Measurements from ENCODE around the gene PDE3A. TPM values are rescaled to one million over a fixed set of nuclear protein-coding genes. Genes with fewer than 3 reads are reported as not detected.

PDE3A gene
- total RNA-seq, 1 experiment from 2014 or later = 0.80 TPM

DNA sequence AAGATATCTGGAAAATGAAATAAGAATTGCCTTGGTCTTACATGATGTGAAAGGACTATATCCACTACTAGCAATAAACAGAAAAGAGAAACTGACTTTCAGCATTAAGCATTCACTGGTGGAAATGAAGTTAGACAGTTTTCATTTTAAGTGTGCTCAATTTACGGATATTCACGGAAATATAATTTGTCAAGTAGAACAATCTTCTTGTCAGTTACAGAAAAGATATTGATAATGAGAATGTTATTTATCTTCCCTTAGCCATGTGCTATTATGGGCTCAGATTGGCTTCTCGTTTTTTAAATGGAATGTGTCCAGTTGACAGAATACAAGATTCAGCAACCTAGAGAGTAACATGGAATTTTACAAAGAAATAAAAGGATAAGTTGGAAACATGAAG, 208.2 kb downstream of the PDE3A start:
- no TSS peak for BruUV-seq (replicated peaks)
- DNase-seq (ENCODE audit: low spot score) = no peak
- ChIA-PET CTCF (no interaction called here), POLR2A (ENCODE audit: low non-redundant PET) (no interaction called here)
- Histone ChIP-seq H3K36me3 (ENCODE audit: insufficient read depth, low read length, poor library complexity, severe bottlenecking) (no peaks in the 10 kb centered on the region), H3K27ac (ENCODE audit: low read depth, low read length, poor library complexity, severe bottlenecking) (no peak overlapping the region), H3K9me3 (ENCODE audit: low read depth, low read length, poor library complexity, severe bottlenecking) (no peaks in the 10 kb centered on the region), H3K4me3 (ENCODE audit: low read depth, low read length, poor library complexity, severe bottlenecking) (no peak overlapping the region), H3K4me1 (ENCODE audit: insufficient read depth, low read length, poor library complexity, severe bottlenecking) (no peaks in the 10 kb centered on the region), H3K27me3 (replicated peaks; ENCODE audit: insufficient read depth, low read depth, low read length, poor library complexity) (peaks cover 24% of the 10 kb centered on the region)
- TF ChIP-seq CTCF (conservative IDR thresholded peaks at IDR 0.05; ENCODE audit: low read depth, low read length) = no peak
- TF ChIP-seq EZH2 (IDR thresholded peaks at IDR 0.05; ENCODE audit: borderline replicate concordance, low read depth, low read length, poor library complexity, severe bottlenecking) = no peak
- intact Hi-C loops (cut with micrococcal nuclease; ENCODE audit: unreplicated experiment) = no loop called here

DNA sequence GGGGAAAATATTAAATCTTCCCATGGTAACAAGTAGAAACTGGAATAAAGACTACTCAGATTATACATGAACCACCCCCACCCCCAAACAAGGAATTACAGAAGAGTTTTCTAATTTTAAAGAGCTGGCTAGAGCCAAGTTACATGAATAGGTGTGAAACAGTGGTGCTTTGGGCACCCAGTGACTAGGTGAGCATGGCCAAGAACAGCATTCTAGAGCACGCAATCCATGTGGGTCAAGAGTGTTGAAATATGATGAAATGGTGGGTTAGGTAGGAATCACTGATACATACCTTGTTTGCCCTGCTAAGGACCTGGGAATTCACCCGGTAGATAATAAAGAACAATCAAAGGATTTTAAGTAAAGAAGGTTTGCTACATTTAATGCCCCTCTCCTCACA, 208.7 kb downstream of the PDE3A start:
- intact Hi-C loops (cut with micrococcal nuclease; ENCODE audit: unreplicated experiment) = no loop called here
- BruUV-seq (replicated peaks) = no TSS peak
- TF ChIP-seq CTCF (conservative IDR thresholded peaks at IDR 0.05; ENCODE audit: low read depth, low read length) (no peak), EZH2 (IDR thresholded peaks at IDR 0.05; ENCODE audit: borderline replicate concordance, low read depth, low read length, poor library complexity, severe bottlenecking) (no peak)

DNA sequence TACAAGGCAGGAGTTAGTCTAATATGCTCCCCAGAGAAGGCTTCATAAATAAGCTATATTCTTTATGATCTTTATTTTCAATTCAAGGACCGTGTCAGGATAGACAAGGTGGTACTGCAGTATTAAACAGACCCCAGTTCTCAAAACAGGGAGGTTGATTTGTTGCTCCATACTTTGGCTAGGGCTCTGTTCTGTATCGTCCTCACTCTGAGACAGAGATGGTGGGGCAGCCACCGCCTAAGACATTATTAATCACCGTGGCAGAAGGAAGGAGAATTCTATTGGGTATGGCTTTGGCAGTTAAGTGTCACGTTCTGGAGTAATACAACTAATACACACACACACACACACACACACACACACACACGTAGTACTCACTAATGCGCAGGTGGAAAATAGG, 209.8 kb downstream of the PDE3A start:
- TF ChIP-seq EZH2 (IDR thresholded peaks at IDR 0.05; ENCODE audit: borderline replicate concordance, low read depth, low read length, poor library complexity, severe bottlenecking) (no peak), CTCF (conservative IDR thresholded peaks at IDR 0.05; ENCODE audit: low read depth, low read length) (no peak)
- intact Hi-C loops (cut with micrococcal nuclease; ENCODE audit: unreplicated experiment) = no loop called here
- H3K4me1 ChIP-seq (ENCODE audit: insufficient read depth, low read length, poor library complexity, severe bottlenecking) = no peaks in the 10 kb centered on the region
- H3K4me3 ChIP-seq (ENCODE audit: low read depth, low read length, poor library complexity, severe bottlenecking) = no peak overlapping the region
- no peak overlapping the region for H3K27ac ChIP-seq (ENCODE audit: low read depth, low read length, poor library complexity, severe bottlenecking)
- DNase-seq (ENCODE audit: low spot score) = no peak
- ChIA-PET CTCF (no interaction called here), POLR2A (ENCODE audit: low non-redundant PET) (no interaction called here)
- no peaks in the 10 kb centered on the region for H3K36me3 ChIP-seq (ENCODE audit: insufficient read depth, low read length, poor library complexity, severe bottlenecking)
- H3K9me3 ChIP-seq (ENCODE audit: low read depth, low read length, poor library complexity, severe bottlenecking) = no peaks in the 10 kb centered on the region
- peaks cover 24% of the 10 kb centered on the region for H3K27me3 ChIP-seq (replicated peaks; ENCODE audit: insufficient read depth, low read depth, low read length, poor library complexity)
- no TSS peak for BruUV-seq (replicated peaks)

More for the DNA sequence above, 208.7 kb downstream of the PDE3A start:
- Histone ChIP-seq H3K4me3 (ENCODE audit: low read depth, low read length, poor library complexity, severe bottlenecking) (no peak overlapping the region), H3K9me3 (ENCODE audit: low read depth, low read length, poor library complexity, severe bottlenecking) (no peaks in the 10 kb centered on the region), H3K4me1 (ENCODE audit: insufficient read depth, low read length, poor library complexity, severe bottlenecking) (no peaks in the 10 kb centered on the region), H3K36me3 (ENCODE audit: insufficient read depth, low read length, poor library complexity, severe bottlenecking) (no peaks in the 10 kb centered on the region), H3K27me3 (replicated peaks; ENCODE audit: insufficient read depth, low read depth, low read length, poor library complexity) (peaks cover 24% of the 10 kb centered on the region), H3K27ac (ENCODE audit: low read depth, low read length, poor library complexity, severe bottlenecking) (no peak overlapping the region)
- ChIA-PET POLR2A (ENCODE audit: low non-redundant PET) (no interaction called here), CTCF (interaction anchor here (0.6 kb wide), 1 partner anchor 123 kb away, joined by 5 read pairs; no protein-coding TSS in a partner anchor)
- no peak for DNase-seq (ENCODE audit: low spot score)
